ENCODE results near the gene PAQR7.
A peak's percentile ranks its signal among the peaks of the same experiment; 100 is the strongest.
"Not testable (repeated sequence)": the region's sequence is repeated elsewhere in the genome, so short reads cannot be mapped to it uniquely, and the experiment has no call there.

Gene PAQR7

DNA sequence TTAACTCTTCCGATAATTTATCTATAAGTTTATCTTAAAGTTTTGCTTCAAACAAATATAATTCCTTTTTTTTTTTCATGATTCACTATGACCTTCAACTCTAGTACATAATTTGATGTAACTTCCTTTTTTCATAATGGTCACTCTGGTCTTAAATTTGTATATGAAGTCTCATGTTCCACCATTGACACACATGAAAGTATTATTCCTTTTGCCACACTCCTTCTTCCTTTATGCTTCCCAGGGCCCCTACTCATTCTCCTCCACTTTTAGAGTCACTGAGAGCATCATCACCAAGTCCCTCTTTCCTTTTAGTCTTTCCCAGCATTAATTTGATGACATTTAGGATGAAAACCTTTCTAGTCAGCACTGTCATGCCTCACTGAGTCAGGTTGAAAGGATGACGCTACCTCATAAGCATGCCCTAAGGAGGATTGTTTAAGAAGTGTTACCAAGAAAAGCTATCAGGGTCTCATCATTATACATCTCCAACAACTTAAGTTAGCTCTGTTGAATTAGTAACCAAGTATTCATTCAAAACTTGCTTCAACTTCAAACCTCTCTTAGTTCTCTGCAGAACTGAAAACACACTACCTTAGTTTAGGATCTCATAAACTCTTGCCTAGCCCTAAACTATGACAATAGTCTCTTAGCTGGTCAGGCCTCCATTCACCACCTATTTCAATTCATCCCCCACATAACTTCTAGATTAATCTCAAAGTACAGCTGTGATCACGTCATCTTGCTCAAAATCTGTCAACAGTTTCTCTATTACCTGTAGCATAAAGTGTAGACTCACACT, 30.8 kb downstream of the PAQR7 start:
- DNase-seq = no peak

DNA sequence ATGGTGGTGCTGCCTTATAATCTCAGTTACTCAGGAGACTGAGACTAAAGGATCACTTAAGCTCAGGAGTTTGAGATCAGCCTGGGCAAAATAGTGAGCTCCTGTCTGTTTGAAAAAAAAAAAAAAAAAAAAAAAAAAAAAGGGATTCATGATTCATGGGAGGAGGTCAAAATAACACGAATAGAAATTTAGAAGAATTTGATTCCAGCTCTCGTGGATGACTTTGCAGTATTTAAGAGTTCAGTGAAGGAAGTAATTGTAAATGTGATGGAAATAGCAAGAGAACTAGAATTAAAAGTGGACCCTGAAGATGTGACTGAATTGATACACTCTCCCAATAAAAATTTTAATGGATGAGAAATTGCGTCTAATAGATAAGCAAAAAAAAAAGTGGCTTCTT, 32.0 kb downstream of the PAQR7 start:
- no peak for DNase-seq

DNA sequence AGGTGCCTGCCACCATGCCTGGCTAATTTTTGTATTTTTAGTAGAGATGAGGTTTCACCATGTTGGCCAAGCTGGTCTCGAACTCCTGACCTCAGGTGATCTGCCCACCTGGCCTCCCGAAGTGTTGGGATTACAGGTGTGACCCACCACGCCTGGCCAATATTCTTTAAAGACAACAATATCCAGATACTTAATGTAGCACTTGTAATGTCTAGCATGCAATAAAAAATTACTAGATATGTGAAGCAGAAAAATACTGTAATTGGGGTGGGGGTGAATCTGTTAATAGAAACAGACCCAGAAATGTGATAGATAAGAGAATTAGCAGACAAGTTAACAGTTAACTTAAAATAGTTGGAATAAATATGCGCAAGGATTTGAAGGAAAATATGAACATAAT, 35.7 kb downstream of the PAQR7 start:
- DNase-seq = not testable (repeated sequence)

DNA sequence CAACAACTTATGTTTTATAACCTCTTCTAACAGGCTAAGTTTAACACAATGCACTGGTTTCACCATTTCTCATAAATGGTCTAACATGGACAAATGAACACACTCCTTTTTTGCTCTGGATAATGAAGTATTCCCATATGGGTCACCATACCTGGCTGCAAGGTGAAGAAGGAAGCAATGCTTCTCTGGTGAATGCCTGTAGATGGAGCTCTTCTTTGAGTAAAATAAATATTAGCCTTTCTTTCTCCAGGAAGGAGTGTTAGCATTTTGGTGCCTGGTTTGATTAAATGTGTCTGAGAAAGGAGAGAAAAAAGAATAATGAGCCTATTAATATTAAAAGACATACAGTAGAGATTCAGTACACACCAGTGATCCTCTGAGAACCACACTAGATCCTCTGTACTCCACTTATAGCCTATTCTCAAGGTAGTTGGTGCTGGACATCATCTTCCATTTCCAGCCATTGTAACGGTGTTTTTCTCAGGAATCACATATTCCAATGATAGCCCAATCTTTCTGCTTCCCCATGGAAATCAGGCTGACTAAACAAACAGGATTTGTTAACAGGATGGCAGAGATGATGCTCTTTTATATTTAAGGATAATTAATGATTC, 38.1 kb downstream of the PAQR7 start:
- peak in 1 of 3 experiments; percentile 25 for DNase-seq

DNA sequence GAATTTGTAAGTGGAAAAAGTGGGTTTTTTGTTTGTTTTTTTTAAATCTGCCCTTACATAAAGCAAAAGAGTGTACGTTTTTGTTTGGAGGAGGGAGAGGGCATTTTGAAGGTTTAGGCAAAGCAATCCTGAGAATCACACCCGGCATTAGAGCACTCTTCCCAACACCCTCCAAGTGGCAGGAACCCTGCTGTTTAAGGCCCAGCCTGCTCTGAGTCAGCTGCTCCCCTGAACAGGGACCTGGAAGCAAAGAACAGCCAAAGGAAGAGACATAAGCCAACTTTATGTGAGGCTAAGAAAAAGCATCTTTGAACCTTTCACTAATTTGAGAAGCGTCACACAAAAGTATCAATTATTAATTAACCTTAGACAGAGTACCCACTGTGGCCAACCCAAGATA, 38.8 kb downstream of the PAQR7 start:
- no peak for DNase-seq

DNA sequence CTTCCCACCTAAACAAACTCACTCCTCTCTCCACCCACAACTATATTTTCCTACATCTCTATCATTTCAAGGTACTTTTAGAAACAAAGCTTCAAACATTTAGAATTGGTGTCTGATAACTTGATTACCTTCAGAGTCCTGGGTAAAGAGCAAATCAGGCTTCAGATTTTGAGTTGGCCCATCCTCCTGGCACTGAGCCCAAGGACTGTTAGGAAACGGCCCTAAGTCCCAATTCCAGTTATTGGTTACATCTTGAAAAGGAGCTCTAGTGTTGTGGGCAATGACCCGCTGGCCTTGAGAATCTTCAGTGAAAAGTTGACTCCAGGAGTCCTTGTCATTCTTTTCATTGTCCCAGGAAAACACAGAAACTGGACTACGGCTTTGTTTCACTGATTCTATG, 40.6 kb downstream of the PAQR7 start:
- DNase-seq = no peak

DNA sequence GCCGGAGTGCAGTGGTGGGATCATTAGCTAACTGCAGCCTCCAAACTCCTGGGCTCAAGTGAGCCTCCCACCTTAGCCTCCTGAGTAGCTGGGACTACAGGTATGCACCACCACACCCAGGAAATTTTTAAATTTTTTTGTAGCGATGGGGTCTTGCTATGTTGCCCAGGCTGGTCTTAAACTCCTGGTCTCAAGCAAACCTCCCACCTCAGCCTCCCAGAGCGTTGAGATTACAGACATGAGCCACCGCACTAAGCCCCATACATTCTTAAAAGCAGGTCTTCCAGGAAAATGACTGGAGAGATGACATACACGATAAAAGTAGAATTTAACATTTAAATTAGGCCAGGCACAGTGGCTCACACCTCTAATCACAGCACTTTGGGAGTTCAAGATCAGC, 42.4 kb downstream of the PAQR7 start:
- DNase-seq = no peak

DNA sequence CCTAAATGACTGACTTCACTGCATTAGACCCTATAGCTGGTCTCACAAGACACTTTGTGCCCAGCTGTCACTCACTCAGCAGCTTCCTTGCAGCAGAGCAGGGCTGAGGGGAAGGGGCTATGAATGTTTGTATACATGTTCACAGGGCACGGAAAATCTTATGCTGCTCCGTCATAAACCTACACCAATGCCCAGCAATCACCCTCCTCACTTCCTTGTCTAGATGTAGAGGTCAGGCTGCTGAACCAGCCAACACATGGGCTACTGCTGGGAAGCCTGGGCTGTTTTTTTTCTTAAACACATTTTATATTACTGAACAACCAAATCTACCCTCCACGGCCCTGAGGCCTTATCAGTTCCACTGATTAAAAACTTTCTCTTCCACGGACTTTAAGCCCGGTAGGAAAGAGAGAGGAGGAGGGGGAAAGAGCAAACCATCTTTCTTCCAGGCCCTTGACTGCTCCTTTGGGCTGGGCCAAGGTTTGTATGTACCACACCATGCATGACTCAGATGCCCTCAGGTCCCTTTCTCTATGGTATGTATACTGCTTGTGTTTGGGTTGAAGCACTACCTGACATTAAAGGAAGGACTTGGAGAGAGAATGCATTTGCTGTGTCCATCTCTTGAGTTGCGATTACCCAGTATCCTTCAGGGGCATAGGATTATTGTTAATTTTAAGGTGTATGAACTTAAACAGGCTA, 43.0 kb downstream of the PAQR7 start:
- DNase-seq = no peak

DNA sequence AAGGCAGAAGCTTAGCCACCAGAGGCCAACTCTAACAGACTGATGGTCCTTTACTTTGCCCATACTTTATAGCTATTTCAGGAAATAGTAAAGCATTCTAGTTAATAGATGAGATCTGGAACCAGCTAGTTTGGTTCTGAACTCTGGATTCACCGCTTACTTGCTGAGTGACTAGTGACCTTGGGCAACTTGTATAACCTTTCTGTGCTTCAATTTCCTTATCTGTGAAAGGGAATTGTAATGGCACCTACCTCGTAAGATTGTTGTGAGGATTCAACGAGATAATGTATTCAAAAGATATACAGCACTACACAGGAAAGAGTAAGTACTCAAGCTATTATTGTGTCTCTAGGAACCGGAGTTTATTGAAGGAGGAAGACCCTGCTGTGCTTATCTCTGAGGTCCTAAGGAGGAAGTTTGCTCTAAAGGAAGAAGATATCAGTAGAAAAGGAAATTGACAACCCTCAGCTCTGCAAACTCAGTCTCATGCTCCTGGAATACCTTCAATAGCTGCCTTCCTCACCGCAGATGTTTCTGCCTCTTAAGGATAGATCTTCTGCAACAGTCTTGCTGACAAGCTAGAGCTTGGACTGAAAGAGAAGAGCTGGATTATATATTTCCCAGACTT, 43.8 kb downstream of the PAQR7 start:
- no peak for DNase-seq

DNA sequence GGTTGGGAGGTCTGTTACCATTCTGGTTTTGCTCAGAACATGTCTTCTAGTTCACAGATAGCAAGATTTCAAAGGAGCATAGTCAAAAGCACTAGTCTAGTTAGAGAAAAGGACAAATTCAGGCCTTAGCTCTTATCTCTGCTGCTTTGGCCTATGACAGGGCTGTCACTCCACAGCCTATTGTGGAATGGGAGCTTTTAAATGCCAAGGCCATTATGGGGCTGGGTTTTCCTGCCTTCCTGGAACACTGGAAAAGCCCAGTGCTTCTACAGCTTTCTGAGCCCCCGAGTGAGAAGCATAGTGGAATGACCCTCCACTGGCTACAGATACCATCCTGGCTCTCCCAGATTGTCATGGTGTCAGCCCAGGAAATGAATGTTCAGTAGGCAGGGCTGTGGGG, 46.5 kb downstream of the PAQR7 start:
- DNase-seq = no peak

DNA sequence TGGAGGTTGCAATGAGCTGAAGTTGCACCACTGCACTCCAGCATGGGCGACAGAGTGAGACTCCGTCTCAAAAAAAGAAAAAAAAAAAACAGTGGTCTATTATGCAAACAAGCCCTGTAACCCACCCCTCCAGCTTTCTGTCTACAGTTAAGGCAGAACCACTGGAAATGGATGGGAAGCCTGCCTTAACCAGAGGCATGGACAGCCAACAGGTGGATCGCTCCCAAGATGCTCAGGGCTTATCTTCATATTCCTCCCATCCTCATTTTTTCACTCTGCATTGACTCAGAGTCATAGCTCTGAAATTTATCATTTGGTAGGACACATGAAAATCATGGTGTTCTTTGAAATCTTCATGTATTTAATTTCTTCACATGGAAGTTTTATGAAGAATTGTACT, 47.0 kb downstream of the PAQR7 start:
- no peak for DNase-seq

DNA sequence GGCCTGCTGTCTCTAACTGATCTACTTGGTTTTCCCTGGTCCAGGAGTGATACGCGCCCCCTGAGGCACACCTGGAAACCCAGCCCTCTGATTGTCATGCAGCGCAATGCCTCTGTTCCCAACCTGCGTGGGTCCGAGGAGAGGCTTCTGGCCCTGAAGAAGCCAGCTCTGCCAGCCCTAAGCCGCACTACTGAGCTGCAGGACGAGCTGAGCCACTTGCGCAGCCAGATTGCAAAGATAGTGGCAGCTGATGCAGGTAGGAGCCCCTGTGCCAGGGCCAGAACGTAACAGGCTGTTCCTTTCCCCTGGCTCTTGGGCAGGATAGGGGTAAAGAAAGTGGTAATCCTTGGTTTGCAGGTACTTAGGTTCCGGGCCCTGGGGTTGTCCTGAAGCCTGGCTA, 48.9 kb downstream of the PAQR7 start:
- no peak for DNase-seq

DNA sequence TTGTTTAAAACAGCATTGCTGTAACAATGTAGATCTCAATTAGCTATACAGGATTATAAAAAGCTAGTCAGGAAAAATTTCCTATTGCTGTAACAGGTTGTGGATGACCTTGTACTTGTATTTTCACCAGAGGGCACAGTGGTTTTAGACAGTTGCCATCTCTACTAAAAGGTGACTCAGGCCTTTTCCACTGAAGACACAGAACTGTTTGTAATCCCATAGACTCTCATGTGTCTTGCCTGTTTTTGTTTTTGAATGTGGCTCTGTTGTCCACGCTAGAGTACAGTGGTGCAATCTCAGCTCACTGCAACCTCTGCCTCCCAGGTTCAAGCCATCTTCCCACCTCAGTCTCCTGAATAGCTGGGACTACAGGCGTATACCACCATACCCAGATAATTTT, 49.9 kb downstream of the PAQR7 start:
- DNase-seq = no peak

DNA sequence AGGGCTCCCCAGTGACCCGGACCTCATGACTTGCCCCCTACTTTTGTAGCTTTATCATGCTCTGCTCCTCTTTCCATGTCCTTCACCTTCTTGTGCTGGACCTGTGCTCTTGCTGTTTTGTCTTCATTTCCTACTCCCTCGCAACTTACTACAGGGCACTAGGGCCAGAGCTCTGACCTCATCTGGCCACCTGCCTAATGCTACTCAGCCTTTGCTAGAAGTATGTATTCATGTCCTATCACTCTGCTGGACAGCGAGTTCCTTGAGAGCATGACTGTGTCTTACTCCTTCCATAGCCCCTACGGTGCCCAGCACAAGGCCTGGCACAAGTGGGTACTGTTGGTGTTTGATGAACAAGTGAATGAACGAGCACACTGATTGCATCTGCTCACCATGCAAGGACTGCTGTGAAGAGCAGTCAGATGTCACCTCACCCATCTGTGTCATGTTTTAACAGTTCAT, 53.8 kb downstream of the PAQR7 start:
- DNase-seq = no peak

DNA sequence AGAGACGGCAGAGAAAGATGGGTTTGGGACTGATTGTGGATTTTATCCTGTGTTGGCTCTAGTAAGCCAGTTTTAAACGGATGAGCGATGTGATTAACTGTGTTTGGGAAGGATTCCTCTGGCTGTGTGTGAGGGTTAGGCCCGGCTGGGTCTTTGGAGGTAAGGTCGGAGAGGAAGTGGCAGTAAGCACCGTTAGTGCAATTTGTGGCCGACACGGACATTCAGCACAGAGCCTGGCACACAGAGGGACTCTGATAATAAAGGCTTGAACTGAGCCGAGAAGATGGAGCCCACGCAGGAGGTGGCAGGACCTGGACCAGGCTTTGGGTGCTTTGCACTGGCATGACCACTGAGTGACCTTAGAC, 54.4 kb downstream of the PAQR7 start:
- no peak for DNase-seq

DNA sequence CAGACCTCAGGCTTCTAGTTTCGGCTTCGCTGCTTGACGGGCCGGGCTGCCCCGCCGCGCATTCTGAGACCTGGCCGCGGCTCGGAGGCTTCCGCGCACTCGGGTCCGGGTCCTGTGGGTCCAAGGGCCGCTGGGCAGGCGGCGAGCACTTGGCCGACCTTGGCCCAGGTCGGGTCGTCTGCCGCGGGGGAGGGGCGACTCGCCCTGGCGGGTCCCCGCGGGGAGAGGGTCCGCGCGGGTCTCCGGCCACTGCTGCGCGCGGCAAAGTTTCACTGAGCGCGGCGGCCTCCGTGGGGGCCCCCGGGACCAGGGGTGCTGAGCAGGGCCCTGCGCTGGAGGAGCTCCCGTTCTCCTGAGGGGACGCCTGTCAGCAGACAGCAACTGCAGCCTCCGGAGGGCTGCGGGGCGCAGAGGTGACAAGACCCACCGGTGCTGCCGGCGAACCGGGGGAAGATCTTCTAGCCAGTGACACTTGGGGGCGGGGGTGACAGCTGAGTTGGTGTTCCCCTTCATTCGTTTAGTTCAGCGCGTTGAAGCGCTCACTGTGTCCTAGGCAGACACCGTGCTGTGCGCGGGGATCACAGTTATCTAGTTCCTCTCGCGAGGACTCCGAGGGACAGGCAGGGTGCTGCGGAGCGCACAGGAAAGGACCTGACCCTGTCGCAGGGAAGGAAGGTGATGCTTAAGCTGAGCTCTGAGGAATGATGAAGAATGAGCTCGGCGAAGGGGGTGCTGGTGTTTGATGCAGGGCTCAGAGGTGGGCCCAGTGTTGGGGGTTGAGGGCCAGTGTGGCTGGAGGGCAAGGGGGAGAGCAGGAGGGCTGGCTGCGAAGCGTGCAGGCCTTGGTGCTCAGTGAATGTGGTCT, 55.0 kb downstream of the PAQR7 start:
- DNase-seq = peak; percentile 9 to 72 (median 72)

DNA sequence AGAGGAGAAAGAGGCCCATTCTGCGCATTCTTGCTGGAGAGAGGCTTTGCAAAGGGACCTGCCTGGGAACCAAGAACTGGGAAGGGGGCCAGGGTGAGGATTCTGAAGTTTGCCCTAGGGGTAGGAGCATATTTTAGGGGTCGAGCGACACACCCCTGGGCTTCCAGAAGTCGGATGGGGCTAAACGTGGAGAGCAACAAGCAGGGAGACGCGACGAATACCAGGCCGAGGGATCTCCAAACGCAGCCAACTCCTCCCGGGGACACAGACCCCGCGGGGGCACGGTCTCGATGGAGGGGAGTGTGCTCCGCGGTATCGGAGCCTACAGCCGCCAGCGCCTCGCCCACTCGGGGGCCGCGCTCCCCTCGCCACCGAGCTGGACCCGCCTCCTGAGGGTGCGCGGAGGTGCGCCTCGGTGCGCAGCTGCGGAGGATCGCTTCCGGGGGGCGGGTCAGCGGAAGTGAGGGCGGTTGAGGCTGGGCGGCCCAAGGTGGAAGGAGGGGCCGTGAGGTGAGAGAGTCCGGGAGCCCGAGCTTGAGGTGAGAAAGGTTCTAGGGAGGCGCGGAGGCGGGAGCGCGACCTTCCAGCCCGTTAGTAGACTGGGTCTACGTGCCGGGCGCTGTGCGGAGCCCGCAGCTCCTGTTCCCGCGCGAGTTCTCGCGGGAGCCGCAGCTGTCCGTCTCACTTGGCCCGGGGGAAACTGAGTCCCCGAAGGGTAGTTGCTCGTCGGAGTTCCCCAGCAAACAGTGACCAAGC, 55.8 kb downstream of the PAQR7 start, which contains the start of gene MTFR1L:
MTFR1L (plus strand) TSS at position 464 of the 756 bp plus-strand sequence. CDS start 3,151 bp downstream, outside the sequence.
- DNase-seq = peak; percentile 83 to 88 (median 85)

DNA sequence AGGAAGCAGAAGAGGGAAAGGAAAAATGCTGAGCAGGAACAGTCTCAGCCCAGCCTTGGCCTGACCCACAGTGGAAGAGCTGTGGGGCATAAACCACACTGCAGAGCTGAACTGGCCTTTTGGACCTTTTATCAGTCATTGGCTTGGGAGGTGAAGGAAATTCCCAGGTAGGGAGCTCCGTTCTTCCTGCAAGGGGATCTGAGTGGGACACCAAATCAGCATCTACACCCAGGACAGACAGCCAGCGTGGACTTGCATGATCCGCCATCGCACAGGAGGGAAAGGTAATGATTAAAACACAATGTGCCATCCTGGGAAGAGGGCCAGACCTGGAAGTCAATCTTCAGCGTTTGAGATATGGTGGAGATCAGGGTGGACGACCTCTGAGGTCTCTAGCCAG, 56.9 kb downstream of the PAQR7 start:
- DNase-seq = no peak

DNA sequence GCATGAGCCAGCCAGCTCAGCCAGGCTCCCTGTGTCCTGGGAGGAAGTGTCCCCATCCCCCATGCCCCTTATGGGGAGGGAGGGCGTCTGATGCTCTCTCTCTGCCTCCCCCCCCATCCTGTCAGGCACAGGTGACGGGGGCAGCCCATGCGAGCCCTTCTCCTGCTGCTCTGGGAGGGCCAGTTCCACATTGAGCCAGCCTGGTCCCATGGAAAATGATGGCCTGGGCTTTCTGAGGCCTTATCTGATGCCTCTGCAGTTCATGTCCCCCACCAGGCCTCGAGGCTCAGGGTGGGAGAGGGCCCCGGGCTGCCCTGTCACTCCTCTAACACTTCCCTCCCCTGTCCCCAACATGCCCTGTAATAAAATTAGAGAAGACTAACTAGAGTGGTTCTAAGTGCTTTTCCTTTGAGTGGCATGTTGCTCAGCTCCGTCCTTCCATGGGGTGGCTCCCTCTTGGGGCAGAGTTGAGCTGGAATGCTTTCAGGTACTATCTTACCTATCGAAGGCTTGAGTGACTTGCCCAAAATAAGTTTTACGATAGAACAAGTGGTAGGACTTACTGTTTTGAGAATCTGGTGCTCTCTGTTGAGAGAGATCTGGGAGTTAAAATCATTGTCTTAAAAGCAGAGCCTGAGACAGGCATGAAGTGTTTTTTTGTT, 57.5 kb downstream of the PAQR7 start:
- no peak for DNase-seq

DNA sequence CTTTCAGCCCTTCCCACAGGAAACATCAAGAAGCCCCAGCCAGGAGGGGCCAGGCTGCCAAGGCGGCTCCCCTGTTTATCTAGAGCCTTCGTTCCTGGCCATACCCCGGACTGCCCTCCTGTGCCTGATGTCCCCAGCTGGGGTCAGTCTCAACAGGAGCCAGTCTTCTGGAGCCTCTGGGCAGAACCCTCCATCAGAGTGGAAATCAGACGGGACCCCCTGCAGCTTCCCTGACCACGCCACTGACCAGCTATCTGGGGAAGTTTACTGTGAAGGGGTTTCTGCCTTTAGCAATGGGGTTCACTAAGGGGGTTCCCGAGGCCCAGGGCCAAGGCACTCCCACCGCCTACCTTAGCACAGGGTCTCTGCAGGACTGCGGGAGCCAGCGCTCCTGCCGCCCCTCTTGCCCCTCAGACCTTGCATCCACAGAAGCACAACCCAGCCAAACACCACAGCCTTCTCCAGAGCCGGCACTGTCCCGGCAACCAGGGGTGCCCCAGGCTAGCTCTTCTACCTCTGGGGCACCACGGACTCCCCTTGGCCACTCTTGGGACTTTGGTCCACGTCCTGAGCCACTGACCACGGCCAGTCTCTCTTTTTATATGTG, 59.3 kb downstream of the PAQR7 start:
- DNase-seq = no peak
